Left lung (tissue), 10 donors: ENCODE results near the gene DDX3X. TPM values are rescaled to one million over a fixed set of nuclear protein-coding genes. Genes with fewer than 3 reads are reported as not detected.
"Not testable (repeated sequence)": the region's sequence is repeated elsewhere in the genome, so short reads cannot be mapped to it uniquely, and the experiment has no call there.

Experiments
- ATAC-seq: fragments of 200-7000 bp; cut with Tn5 transposase; one replicate; pipeline ENCODE4 v1.9.1; 2020; ENCODE audit warnings: moderate library complexity
- DNase-seq, 4 donors: peaks; one replicate each; pipeline ENCODE4 v3.0.0-alpha.2; 2013 to 2020
- H3K27ac ChIP-seq, 2 donors: fragments of 200-600 bp; sonication (generic) in 1 of 2; one replicate each; pipeline versions ENCODE4 v1.5.0 to v1.8.0; 2020 to 2021
- H3K27me3 ChIP-seq, 2 donors: fragments of 200-600 bp; sonication (generic) in 1 of 2; one replicate each; pipeline versions ENCODE4 v1.5.0 to v1.8.0; 2020 to 2021
- H3K36me3 ChIP-seq, 2 donors: fragments of 200-600 bp; sonication (generic) in 1 of 2; one replicate each; pipeline versions ENCODE4 v1.5.0 to v1.8.0; 2020 to 2021
- H3K4me1 ChIP-seq, 2 donors: fragments of 200-600 bp; one replicate each; pipeline ENCODE4 v1.8.0; 2021
- H3K4me3 ChIP-seq, 2 donors: fragments of 200-600 bp; sonication (generic) in 1 of 2; one replicate each; pipeline versions ENCODE4 v1.5.0 to v1.8.0; 2020 to 2021; ENCODE audit warnings: mild to moderate bottlenecking in 1 of 2
- H3K9me3 ChIP-seq, 2 donors: fragments of 200-600 bp; sonication (generic) in 1 of 2; one replicate each; pipeline versions ENCODE4 v1.5.0 to v1.8.0; 2020 to 2021
- intact Hi-C, 2 donors: fragments of 100-400 bp; cut with DNase I; formaldehyde crosslinking; loops; one replicate each; pipeline versions ENCODE4 v1.11.2 to v1.14.2; 2022
- polyA plus RNA-seq, 6 donors: library from polyadenylated mRNA; unstranded; fragments of 120-200 nt; gene quantifications; one replicate each; pipeline ENCODE4 v1.2.1, GENCODE V29; 2013; ENCODE audit not compliant: insufficient read length in 6 of 6
- total RNA-seq, 2 donors: library from RNA; stranded (reverse); fragmentation: NEBNext Ultra II Directional; extraction: Animal tissue kit (Norgen Biotek cat#: 25700); gene quantifications; one replicate each; pipeline ENCODE4 v1.2.1, GENCODE V29; 2021
- TF ChIP-seq, protein P1 (sequence below), 2 donors: fragments of 200-600 bp; sonication (generic) in 1 of 2; IDR thresholded peaks; one replicate each; pipeline versions ENCODE4 v1.5.0 to v1.8.0; 2021; ENCODE audit warnings: antibody characterized with exemption in 2 of 2
- donor health status: DM: no; HTN: yes; CAD: no.
- donor health status: DM: no; HTN: no; CAD: no.

The DDX3X gene
- total and polyA plus RNA-seq, 8 donors, result 239 to 360 (median 266) TPM

DNA sequence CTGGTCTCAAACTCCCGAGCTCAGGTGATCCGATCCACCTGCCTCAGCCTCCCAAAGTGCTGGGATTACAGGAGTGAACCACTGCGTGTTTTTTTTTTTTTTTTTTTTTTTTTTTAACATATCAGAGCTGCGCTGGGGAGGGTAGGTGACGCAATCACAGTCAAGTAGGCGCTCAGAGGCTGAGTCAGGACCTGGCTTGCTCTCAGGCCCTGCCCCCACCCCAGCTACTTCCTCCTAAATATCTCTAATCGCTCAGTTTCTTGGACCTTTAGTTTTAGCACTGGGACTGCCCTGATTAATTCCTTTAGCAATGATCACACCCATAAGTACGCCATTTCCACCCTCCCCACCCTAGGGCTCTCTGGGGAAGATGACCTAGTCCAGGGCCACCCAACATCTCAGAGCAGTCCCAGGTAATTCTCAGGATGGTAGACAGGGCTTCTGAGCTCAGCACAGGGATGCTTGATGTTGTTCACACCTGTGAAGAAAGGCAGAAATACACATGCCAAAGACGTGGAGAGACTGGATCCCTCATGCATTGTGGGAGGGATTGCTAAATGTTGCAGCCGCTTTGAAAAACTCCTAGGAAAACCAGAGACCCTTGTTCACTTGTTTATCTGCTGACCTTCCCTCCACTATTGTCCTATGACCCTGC, 50.2 kb downstream of the DDX3X start:
- TF ChIP-seq, protein P1, sequence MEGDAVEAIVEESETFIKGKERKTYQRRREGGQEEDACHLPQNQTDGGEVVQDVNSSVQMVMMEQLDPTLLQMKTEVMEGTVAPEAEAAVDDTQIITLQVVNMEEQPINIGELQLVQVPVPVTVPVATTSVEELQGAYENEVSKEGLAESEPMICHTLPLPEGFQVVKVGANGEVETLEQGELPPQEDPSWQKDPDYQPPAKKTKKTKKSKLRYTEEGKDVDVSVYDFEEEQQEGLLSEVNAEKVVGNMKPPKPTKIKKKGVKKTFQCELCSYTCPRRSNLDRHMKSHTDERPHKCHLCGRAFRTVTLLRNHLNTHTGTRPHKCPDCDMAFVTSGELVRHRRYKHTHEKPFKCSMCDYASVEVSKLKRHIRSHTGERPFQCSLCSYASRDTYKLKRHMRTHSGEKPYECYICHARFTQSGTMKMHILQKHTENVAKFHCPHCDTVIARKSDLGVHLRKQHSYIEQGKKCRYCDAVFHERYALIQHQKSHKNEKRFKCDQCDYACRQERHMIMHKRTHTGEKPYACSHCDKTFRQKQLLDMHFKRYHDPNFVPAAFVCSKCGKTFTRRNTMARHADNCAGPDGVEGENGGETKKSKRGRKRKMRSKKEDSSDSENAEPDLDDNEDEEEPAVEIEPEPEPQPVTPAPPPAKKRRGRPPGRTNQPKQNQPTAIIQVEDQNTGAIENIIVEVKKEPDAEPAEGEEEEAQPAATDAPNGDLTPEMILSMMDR (IDR thresholded peaks at IDR 0.05), result no peak
- Histone ChIP-seq H3K4me3 (no peak overlapping the region), H3K27ac (peak overlapping the region in 1 of 2 donors; percentile 61), H3K36me3 (no peaks in the 10 kb centered on the region), H3K27me3 (no peaks in the 10 kb centered on the region), H3K4me1 (peaks cover 0 to 12% of the 10 kb centered on the region in 2 donors), H3K9me3 (no peaks in the 10 kb centered on the region)
- peak; percentile 93 for ATAC-seq
- intact Hi-C loops, result no loop called here
- peak in 3 of 4 donors; percentile 52 to 88 (median 82) for DNase-seq

DNA sequence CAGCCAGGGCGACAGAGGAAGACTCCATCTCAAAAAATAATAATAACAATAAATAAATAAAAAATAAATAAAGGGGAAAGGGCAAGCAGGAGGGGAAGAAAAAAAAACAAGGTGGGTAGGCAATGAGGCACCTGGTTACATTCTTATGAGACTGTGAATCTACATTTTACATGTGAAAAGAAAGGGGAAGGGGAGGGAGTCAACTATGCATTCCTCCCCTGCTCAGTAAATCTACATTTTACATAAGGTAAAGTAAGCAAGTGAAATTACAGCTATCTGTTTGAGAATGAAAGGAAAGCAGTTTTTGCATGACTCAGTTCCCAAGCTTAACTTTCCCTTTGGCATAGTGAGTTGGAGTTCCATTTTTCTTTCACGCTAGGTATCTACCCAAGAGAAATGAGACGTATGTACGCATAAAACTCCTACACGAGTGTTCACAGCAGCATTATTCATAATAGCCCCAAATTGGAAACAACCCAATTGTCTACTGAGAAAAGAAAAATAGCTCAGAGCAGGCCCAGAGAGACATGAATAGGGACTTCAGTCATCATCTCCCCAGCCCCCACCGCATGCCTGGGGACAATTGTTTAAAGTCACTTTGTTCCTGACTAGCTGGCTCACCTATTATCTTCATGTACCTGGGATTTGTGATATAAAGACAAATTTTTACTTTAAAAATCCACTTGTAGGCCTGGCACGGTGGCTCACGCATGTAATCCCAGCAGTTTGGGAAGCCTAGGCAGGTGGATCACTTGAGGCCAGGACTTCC, 52.4 kb downstream of the DDX3X start:
- no peak overlapping the region for H3K27ac ChIP-seq
- TF ChIP-seq, protein P1 (IDR thresholded peaks at IDR 0.05), result no peak
- peaks cover 0 to 12% of the 10 kb centered on the region in 2 donors for H3K4me1 ChIP-seq
- no peak for ATAC-seq
- H3K9me3 ChIP-seq, result no peaks in the 10 kb centered on the region
- intact Hi-C loops, result no loop called here
- no peaks in the 10 kb centered on the region for H3K27me3 ChIP-seq
- DNase-seq, result no peak
- H3K4me3 ChIP-seq, result no peak overlapping the region
- no peaks in the 10 kb centered on the region for H3K36me3 ChIP-seq

DNA sequence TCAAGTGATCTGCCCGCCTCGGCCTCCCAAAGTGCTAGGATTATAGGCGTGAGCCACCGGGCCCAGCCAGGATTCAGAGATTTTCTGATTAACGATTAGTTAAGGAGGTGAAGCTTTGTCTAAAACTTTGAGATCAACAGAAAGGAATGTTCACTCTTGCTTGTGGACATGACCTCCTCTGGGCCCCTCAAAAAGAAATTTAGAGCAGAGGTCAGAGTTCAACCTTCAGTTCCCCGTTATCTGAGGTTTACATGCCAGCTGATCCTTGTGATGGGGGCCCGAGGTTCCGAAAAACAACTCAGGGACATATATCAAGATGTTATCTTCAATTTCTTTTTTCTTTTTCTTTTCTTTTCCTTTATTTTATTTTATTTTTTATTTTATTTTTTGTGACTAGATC, 54.6 kb downstream of the DDX3X start:
- Histone ChIP-seq H3K9me3 (no peaks in the 10 kb centered on the region), H3K4me1 (peaks cover 0 to 9% of the 10 kb centered on the region in 2 donors), H3K27me3 (no peaks in the 10 kb centered on the region), H3K27ac (no peak overlapping the region), H3K36me3 (no peaks in the 10 kb centered on the region), H3K4me3 (no peak overlapping the region)
- intact Hi-C loops, result no loop called here
- ATAC-seq, result no peak
- DNase-seq, result no peak
- TF ChIP-seq, protein P1 (IDR thresholded peaks at IDR 0.05), result no peak

DNA sequence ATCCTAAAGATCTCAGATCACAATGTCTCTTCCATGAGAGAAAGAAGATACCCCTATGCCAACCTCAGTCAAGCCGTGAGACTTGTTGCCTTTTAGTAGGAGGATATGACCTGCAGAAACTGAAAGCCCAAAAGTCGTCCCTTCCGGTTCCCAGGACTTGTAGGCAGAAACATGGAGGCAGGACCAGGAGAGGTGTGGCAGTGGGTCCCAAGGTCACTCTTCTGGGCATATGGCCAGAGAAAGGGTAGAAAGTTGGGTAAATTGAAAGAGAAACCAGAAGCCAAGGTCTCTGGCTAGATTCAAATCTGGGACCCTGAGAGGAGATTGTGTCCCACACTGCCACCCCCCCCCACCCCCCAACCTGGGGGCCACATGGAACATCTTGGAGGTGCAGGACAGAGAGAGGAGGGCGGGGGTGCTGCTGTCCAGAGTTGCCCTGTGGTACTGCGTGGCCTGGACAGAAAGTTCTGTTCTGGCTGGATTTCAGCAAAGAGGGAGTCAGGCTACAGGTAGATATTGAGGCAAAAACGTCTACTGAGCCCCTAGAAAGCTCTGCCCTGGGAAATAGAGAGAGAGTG, 55.4 kb downstream of the DDX3X start:
- Histone ChIP-seq H3K4me3 (no peak overlapping the region), H3K36me3 (no peaks in the 10 kb centered on the region), H3K27ac (no peak overlapping the region), H3K27me3 (no peaks in the 10 kb centered on the region), H3K4me1 (peaks cover 0 to under 1% of the 10 kb centered on the region in 2 donors), H3K9me3 (no peaks in the 10 kb centered on the region)
- ATAC-seq, result no peak
- intact Hi-C loops, result no loop called here
- no peak for DNase-seq
- TF ChIP-seq, protein P1 (IDR thresholded peaks at IDR 0.05), result no peak

DNA sequence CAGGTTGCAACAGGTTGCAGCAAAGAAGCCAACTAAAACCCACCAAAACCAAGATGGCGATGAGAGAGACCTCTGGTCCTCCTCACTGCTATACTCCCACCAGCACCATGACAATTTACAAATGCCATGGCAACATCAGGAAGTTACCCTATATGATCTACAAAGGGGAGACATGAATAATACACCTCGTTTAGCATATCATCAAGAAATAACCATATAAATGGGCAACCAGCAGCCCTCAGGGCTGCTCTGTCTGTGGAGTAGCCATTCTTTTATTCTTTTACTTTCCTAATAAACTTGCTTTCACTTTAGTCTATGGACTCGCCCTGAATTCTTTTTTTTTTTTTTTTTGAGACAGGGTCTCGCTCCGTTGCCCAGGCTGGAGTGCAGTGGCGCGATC, 56.6 kb downstream of the DDX3X start:
- H3K4me1 ChIP-seq, intact Hi-C loops, H3K9me3 ChIP-seq, H3K36me3 ChIP-seq, ATAC-seq, H3K27ac ChIP-seq, H3K27me3 ChIP-seq, DNase-seq, H3K4me3 ChIP-seq: not testable (repeated sequence)
